Adrenal gland (tissue), 12 donors: ENCODE results near the gene CCNB2. TPM values are rescaled to one million over a fixed set of nuclear protein-coding genes. Genes with fewer than 3 reads are reported as not detected.

Experiments
- DNase-seq, 7 donors: peaks; one replicate each; pipeline ENCODE4 v3.0.0-alpha.2; 2019 to 2020
- H3K27ac ChIP-seq, 5 donors: fragments of 200-600 bp; sonication (generic) in 4 of 5; 1 replicate in 3 of 5; 2 replicates in 2 of 5; pipeline versions ENCODE4 v1.5.1 to v1.8.0; 2016 to 2020; ENCODE audit warnings: mild to moderate bottlenecking in 1 of 5
- H3K27me3 ChIP-seq: fragments of 200-600 bp; 2 replicates; pipeline ENCODE4 v1.8.0; 2021
- H3K36me3 ChIP-seq, 2 donors: fragments of 200-600 bp; replicated peaks in 1 of 2; 1 replicate in 1 of 2; 2 replicates in 1 of 2; pipeline versions ENCODE4 v1.5.1 to v1.8.0; 2018 to 2022
- H3K4me1 ChIP-seq, 2 donors: fragments of 200-600 bp; replicated peaks in 1 of 2; 1 replicate in 1 of 2; 2 replicates in 1 of 2; pipeline versions ENCODE4 v1.5.1 to v1.8.0; 2018 to 2021
- H3K4me3 ChIP-seq, 4 donors: fragments of 200-600 bp; sonication (generic) in 3 of 4; one replicate each; pipeline ENCODE4 v1.5.1; 2016 to 2018
- H3K9me3 ChIP-seq, 3 donors: fragments of 200-600 bp; sonication (generic) in 1 of 3; replicated peaks in 1 of 3; 1 replicate in 2 of 3; 2 replicates in 1 of 3; pipeline versions ENCODE4 v1.5.1 to v1.8.0; 2016 to 2021
- POLR2A ChIP-seq, 2 donors: fragments of 450-650 bp; IDR thresholded peaks; one replicate each; pipeline ENCODE4 v1.6.1; 2017; ENCODE audit warnings: antibody characterized with exemption in 2 of 2, mild to moderate bottlenecking in 2 of 2, moderate library complexity in 1 of 2
- WGBS, 4 donors: extraction: QIAGEN DNeasy Blood & Tissue Kit in 2 of 4; methylation state at CpG; one replicate each; pipeline versions ENCODE4 v1.1.5 to v1.1.7; 2013 to 2017; 5-methylcytosine and 5-hydroxymethylcytosine counted together
- intact Hi-C, 2 donors: fragments of 100-400 bp; cut with DNase I; formaldehyde crosslinking; loops; one replicate each; pipeline versions ENCODE4 v1.14.1 to v1.15.0; 2022 to 2023
- polyA plus RNA-seq, 3 donors: library from polyadenylated mRNA; stranded (reverse); fragments of 200-250 nt in 2 of 3; fragments of 350-450 nt in 1 of 3; fragmentation: Illumina TruSeq in 1 of 3; extraction: RNeasy Lipid Tissue Mini Kit (QIAGEN cat#74804) in 1 of 3; gene quantifications; one replicate each; pipeline ENCODE4 v1.2.3, GENCODE V29; 2013 to 2014
- total RNA-seq, 9 donors: library from RNA; depleted of rRNA in 4 of 9; stranded (reverse); fragments of >200 nt in 4 of 9; fragments of 120-200 nt in 1 of 9; fragmentation: NEBNext Ultra II Directional in 1 of 9; extraction: Animal tissue kit (Norgen Biotek cat#: 25700) in 1 of 9; gene quantifications; one replicate each; pipeline versions ENCODE4 v1.1.0 to v1.2.4, GENCODE V29; 2013 to 2023
- TF ChIP-seq, protein P1 (sequence below), 6 experiments: fragments of 450-650 bp in 4 of 6; fragments of 200-600 bp in 2 of 6; sonication (generic) in 1 of 6; IDR thresholded peaks; 1 replicate in 5 of 6; 2 replicates in 1 of 6; pipeline versions ENCODE4 v1.5.1 to v1.8.0; 2016 to 2021; ENCODE audit warnings: antibody characterized with exemption in 6 of 6, mild to moderate bottlenecking in 2 of 6, moderate library complexity in 1 of 6
- donor health status: healthy with polysubstance abuse.
- donor health status: Bipolar disorder and iron deficiency.
- donor health status: DM: yes; HTN: yes; CAD: no.
- donor health status: DM: no; HTN: no; CAD: no.
- donor health status: DM: no; HTN: no; CAD: no.
- donor health status: DM: yes; HTN: yes; CAD: no.

The CCNB2 gene
- total and polyA plus RNA-seq, 12 donors: 0.37 to 15.4 (median 1.4) TPM

DNA sequence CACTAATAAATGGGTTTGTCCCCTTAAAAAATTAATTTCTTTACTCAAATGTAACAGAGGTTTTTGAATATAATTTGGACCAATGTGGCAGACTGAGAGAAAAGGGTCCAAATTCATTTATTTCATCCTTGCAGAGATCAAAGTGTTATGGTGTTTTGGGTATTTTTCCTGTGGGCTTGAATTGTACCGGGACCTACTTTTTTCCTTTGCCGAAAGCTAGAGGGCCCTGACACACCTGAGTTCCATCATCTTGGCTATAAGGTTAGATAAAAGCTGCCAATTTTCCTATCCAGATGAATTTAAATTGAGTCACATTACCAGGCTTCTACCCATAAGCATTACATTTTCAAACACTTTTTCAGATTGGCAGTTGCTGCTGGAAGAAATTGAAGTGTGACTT is 908 bp downstream of the CCNB2 start:
- WGBS, 4 donors: 55 to 64% (median 61%) methylated on average over 2 of the region's 2 CpGs
- Histone ChIP-seq H3K27me3 (no peaks in the 10 kb centered on the region), H3K27ac (no peak overlapping the region), H3K9me3 (no peaks in the 10 kb centered on the region), H3K4me3 (peak overlapping the region in 1 of 4 donors; percentile 61), H3K36me3 (no peaks in the 10 kb centered on the region), H3K4me1 (peaks cover 0 to 6% of the 10 kb centered on the region in 2 donors)
- intact Hi-C loops: loop anchor here in 1 of 2 donors (10.0 kb wide), 1 partner anchor 111 kb away; no protein-coding TSS in a partner anchor
- TF ChIP-seq, protein P1, sequence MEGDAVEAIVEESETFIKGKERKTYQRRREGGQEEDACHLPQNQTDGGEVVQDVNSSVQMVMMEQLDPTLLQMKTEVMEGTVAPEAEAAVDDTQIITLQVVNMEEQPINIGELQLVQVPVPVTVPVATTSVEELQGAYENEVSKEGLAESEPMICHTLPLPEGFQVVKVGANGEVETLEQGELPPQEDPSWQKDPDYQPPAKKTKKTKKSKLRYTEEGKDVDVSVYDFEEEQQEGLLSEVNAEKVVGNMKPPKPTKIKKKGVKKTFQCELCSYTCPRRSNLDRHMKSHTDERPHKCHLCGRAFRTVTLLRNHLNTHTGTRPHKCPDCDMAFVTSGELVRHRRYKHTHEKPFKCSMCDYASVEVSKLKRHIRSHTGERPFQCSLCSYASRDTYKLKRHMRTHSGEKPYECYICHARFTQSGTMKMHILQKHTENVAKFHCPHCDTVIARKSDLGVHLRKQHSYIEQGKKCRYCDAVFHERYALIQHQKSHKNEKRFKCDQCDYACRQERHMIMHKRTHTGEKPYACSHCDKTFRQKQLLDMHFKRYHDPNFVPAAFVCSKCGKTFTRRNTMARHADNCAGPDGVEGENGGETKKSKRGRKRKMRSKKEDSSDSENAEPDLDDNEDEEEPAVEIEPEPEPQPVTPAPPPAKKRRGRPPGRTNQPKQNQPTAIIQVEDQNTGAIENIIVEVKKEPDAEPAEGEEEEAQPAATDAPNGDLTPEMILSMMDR (IDR thresholded peaks at IDR 0.05): no peak
- no peak for TF ChIP-seq POLR2A (IDR thresholded peaks at IDR 0.05)
- no peak for DNase-seq

DNA sequence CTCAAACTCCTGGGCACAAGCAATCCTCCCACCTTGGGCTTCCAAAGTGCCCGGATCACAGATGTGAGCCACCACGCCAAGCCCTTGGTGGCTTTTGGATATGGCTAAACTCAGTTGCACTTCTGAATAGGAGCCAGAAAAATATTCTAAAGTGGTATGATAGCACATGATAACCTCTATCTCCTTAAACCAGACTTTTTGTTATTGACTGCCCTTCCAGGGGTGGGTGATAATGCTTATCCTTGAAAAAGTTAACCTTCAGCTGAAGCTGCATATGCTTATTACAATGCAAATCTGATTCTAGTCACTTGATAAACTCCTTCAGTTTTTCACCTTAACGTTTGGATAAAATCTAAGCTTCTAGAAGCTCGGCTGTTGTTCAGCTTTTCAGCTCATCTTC is 6.3 kb downstream of the CCNB2 start:
- no peak for DNase-seq
- no peaks in the 10 kb centered on the region for H3K4me1 ChIP-seq
- no peaks in the 10 kb centered on the region for H3K27me3 ChIP-seq
- TF ChIP-seq, protein P1 (IDR thresholded peaks at IDR 0.05): no peak
- no peak for TF ChIP-seq POLR2A (IDR thresholded peaks at IDR 0.05)
- 87 to 96% (median 92%) methylated on average over 4 of the region's 4 CpGs for WGBS, 4 donors
- intact Hi-C loops: no loop called here
- no peaks in the 10 kb centered on the region for H3K9me3 ChIP-seq
- no peaks in the 10 kb centered on the region for H3K36me3 ChIP-seq
- H3K27ac ChIP-seq: no peak overlapping the region
- no peak overlapping the region for H3K4me3 ChIP-seq

DNA sequence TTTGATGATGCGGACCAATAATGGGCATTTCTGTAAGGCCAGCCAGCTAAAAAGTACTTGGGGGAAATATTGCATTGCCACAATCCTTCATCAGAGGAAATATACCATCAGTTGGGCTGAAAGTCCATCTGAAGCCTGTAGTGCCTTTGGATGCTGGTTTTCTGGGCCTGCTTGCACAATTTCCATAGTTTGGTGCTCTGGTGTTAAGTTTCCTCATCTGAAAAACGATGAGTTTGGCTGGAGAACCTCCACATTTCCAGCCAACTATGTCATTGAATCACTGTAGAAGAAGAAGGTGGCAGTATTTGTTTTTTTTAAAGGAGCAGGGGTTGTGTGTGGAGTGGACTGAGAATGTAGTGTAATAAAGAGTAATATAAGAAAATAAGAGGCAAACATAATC is 10.1 kb downstream of the CCNB2 start:
- no peak for DNase-seq
- intact Hi-C loops: no loop called here
- WGBS, 4 donors: 86 to 89% (median 87%) methylated on average over 2 of the region's 2 CpGs
- TF ChIP-seq, protein P1 (IDR thresholded peaks at IDR 0.05): no peak
- TF ChIP-seq POLR2A (IDR thresholded peaks at IDR 0.05): no peak
- Histone ChIP-seq H3K27ac (no peak overlapping the region), H3K4me1 (no peaks in the 10 kb centered on the region), H3K36me3 (no peaks in the 10 kb centered on the region), H3K9me3 (no peaks in the 10 kb centered on the region), H3K27me3 (no peaks in the 10 kb centered on the region), H3K4me3 (no peak overlapping the region)

- H3K4me1 ChIP-seq: no peaks in the 10 kb centered on the region
- H3K27me3 ChIP-seq: no peaks in the 10 kb centered on the region
- H3K27ac ChIP-seq: no peak overlapping the region
- DNase-seq: no peak
- 95 to 100% (median 100%) methylated on average over 1 of the region's 1 CpG for WGBS, 4 donors
- intact Hi-C loops: no loop called here
- TF ChIP-seq, protein P1 (IDR thresholded peaks at IDR 0.05): no peak
- no peak for TF ChIP-seq POLR2A (IDR thresholded peaks at IDR 0.05)
- H3K36me3 ChIP-seq: no peaks in the 10 kb centered on the region
- no peaks in the 10 kb centered on the region for H3K9me3 ChIP-seq
- H3K4me3 ChIP-seq: no peak overlapping the region
Measured at GRCh38 chr15:59116141-59116540, 11.2 kb downstream of the CCNB2 start.
